SU-DHL-6 (cell line): ENCODE results near the gene NPIPA5.
"Not testable (repeated sequence)": the region's sequence is repeated elsewhere in the genome, so short reads cannot be mapped to it uniquely, and the experiment has no call there.

Experiments used
- CTCF ChIP-seq: fragments of 200-600 bp; sonication (generic); IDR thresholded peaks from one replicate; pipeline ENCODE4 v1.5.1; 2017; ENCODE audit warnings: antibody characterized with exemption, mild to moderate bottlenecking, low read length, moderate library complexity; ENCODE audit not compliant: insufficient read depth, poor library complexity, severe bottlenecking
- EZH2phosphoT487 ChIP-seq: fragments of 200-600 bp; sonication (generic), shearing (Covaris generic); conservative IDR thresholded peaks from 2 replicates; pipeline ENCODE4 v1.6.1; 2018; ENCODE audit warnings: mild to moderate bottlenecking, antibody characterized with exemption, low read length, moderate library complexity, mixed read lengths

- TF ChIP-seq CTCF, EZH2phosphoT487: not testable (repeated sequence)
Observed at GRCh38 chr16:15314562-15314961, 63.5 kb downstream of the NPIPA5 start.
